D721Med (cell line): ENCODE results near the gene VAV1.

Experiments used
- DNase-seq: peaks from one replicate; pipeline ENCODE4 v3.0.0; 2011; ENCODE audit warnings: low spot score; ENCODE audit not compliant: insufficient read length
- FAIRE-seq: peaks from 2 replicates; lab custom pipeline; 2011; peaks lifted over from hg19 to GRCh38; lab: Jason Lieb, UNC
- TF ChIP-seq, protein P1 (sequence below): IDR thresholded peaks from 2 replicates; pipeline ENCODE4 v1.5.1; 2012; ENCODE audit warnings: mild to moderate bottlenecking, control low read depth; ENCODE audit not compliant: insufficient read depth; ENCODE audit errors: missing control alignments

Gene VAV1

GRCh38 chr19:6733338-6734095, 39.0 kb upstream of the VAV1 start:
- FAIRE-seq (no peak), DNase-seq (no peak)

DNA sequence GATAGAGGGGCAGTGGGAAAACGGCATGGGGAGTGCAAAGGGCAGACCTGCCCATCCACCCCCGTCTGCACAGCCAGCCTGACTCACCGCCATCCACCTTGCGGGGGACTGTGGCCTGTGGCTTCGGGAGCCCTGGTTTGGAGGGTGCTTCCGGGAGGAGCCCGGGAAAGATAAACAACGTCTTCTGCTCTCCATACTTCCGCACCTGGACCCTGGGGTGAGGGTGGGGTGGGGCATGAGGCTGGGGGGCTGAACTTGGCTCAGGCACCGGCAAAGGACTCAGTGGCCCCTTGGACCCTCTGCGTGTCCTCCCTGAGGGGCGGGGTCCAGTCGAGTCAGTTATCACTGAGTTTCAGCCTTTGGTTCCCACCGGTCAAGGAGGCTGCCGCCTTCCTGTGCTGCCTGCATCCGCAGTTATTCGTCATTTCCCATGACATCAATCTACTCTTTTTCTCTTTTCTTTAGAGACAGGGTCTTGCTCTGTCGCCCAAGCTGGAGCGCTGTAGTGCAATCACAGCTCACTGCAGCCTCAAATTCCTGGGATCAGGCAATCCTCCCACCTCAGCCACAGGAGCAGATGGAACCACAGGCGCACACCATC, 38.3 kb upstream of the VAV1 start:
- TF ChIP-seq, protein P1, sequence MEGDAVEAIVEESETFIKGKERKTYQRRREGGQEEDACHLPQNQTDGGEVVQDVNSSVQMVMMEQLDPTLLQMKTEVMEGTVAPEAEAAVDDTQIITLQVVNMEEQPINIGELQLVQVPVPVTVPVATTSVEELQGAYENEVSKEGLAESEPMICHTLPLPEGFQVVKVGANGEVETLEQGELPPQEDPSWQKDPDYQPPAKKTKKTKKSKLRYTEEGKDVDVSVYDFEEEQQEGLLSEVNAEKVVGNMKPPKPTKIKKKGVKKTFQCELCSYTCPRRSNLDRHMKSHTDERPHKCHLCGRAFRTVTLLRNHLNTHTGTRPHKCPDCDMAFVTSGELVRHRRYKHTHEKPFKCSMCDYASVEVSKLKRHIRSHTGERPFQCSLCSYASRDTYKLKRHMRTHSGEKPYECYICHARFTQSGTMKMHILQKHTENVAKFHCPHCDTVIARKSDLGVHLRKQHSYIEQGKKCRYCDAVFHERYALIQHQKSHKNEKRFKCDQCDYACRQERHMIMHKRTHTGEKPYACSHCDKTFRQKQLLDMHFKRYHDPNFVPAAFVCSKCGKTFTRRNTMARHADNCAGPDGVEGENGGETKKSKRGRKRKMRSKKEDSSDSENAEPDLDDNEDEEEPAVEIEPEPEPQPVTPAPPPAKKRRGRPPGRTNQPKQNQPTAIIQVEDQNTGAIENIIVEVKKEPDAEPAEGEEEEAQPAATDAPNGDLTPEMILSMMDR, result no peak
- FAIRE-seq (no peak), DNase-seq (no peak)

More at GRCh38 chr19:6733338-6734095, 39.0 kb upstream of the VAV1 start:
- TF ChIP-seq, protein P1, result no peak

DNA sequence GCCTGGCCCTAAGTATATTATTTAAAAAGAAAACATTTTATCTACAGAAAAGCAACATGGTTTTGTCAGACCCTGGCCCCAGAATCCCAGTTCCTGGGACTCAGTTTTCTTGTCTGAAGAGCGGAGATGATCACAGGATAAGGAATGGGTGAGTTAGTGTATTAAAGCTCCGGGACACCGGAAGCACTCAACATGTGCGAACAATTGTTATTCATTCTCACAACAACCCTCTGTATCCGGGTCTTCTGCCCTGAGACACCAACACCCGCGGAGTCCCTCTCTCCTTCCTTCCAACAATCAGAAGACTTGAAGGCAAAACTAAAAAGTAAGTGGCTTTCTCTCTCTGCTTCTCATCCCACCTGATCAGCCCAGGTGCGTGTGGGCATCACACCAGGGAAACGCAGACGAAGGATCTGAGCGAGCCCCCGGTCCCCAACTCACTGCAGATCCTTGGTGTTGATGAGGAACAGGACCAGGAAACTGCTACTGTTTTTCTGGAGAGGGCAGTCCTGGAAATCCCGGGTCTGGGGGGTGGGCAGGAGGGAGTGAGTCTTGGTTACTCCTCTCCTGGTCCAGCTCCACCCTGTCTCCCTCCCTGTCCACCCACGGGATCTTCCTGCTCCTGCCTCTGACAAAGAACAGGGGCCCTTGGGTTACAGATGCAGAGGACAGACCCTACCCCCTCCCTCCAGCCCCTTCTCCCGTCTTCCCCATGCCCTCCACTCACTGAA, 37.2 kb upstream of the VAV1 start:
- no peak for FAIRE-seq
- TF ChIP-seq, protein P1, result no peak
- DNase-seq, result no peak

DNA sequence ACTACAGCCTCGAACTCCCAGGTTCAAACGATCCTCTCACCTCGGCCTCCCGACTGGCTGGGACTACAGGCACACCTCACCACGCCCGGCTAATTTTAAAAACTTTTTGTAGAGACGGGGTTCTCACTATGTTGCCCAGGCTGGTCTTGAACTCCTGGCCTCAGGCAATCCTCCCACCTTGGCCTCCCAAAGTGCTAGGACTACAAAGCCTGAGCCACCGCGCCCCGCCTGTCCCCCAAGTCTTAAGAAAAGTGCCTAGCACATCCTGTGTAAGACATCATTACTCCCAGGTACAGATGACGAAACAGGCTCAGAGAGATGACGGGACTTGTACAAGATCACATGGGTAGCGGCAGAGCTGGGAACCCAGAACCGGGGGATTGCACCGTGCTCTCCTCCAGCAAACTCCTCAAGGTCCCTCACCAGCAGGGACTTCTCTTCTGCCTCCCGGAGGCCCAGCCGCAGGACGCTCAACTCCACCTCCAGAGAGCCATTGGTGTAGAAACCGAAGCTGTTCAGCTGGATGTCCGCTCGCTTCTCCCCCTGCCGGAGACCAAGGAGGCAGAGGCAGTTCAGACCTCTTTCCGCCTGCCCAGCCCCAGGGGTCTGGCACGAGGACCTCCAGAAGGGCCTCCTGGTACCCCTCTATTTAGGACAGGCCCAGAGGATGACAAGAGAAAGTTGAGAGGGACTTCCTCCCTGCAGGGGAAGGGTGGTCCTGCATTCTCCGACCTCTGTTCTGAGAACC, 36.2 kb upstream of the VAV1 start:
- TF ChIP-seq, protein P1, result peak; percentile 50
- FAIRE-seq, result no peak
- DNase-seq, result no peak

DNA sequence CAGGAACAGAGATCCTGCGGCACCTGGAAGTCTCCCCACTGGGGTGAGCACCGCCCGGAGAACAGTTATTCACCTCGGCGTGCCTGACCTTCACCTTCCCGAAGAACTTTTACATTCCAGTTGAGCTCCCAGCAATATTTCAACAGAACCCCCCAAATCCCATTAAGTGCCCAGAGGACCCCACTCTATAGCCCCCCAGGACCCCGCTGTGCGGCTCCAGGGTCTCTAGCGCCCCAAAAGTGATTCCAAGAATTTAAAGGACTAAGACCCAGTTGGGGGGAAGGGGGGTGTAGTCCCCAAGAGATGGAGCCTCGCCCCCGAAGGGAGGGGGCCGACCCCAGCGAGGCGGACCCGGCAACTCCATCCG, 35.6 kb upstream of the VAV1 start:
- FAIRE-seq (no peak), DNase-seq (peak; percentile 87)
- TF ChIP-seq, protein P1, result no peak

DNA sequence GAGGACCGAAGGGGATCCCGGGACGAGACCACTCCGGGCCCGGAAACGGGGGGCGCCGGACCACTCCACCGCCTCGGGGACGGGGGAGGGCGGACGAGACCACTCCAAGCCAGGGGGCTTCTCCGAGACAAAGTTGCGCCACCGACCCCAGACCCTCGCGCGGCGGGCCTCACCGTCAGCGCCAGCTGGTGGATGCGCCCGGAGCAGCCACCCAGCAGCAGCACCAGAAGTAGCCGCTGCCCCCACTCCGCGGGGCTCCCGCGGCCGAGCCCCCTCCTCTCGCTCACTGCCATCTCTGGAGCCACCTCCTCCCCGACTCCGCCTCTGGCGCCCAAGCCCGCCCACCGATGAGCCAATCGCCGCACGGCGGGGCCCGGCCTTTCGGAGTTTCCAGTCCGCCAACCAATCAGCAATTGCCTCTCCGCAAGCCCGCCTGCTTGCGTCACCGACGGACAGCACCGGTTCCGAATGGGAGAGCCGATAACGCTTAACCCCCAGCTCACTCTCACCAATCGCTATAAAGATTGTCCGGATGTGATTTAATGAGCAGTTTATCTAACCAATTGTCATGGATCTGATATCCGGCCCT, 35.1 kb upstream of the VAV1 start, which contains the start of gene GPR108:
Gene GPR108 (minus strand): TSS at position 297 of the 589 bp plus-strand sequence. CDS start 4 bp downstream, at position 293.
- DNase-seq (peak; percentile 95), FAIRE-seq (peak; percentile 89)
- TF ChIP-seq, protein P1, result no peak
